GM23248 (cell line): ENCODE data around the gene SUPV3L1. TPM values are rescaled to one million over a fixed set of nuclear protein-coding genes. Genes with fewer than 3 reads are reported as not detected.

Experiments used
- DNase-seq: peaks from one replicate; pipeline ENCODE4 v3.0.0-alpha.2; 2015
- H2AFZ ChIP-seq: fragments of 200-600 bp; sonication (generic); 2 replicates; pipeline ENCODE4 v1.6.1; 2016; ENCODE audit warnings: antibody characterized with exemption
- H3F3A ChIP-seq: fragments of 200-600 bp; sonication (generic); 2 replicates; pipeline ENCODE4 v1.6.1; 2016; ENCODE audit warnings: mild to moderate bottlenecking, antibody characterized with exemption, mixed run types; ENCODE audit not compliant: insufficient read depth
- H3K27ac ChIP-seq: fragments of 200-600 bp; sonication (generic); 2 replicates; pipeline ENCODE4 v1.5.1; 2016; ENCODE audit warnings: mild to moderate bottlenecking
- H3K27me3 ChIP-seq: fragments of 200-600 bp; sonication (generic); replicated peaks from 2 replicates; pipeline ENCODE4 v1.6.1; 2016; ENCODE audit warnings: mild to moderate bottlenecking; ENCODE audit not compliant: insufficient read depth
- H3K36me3 ChIP-seq: fragments of 200-600 bp; sonication (generic); 2 replicates; pipeline ENCODE4 v1.6.1; 2016; ENCODE audit warnings: low read depth, mild to moderate bottlenecking
- H3K4me1 ChIP-seq: fragments of 200-600 bp; sonication (generic); 2 replicates; pipeline ENCODE4 v1.6.1; 2016; ENCODE audit warnings: mild to moderate bottlenecking; ENCODE audit not compliant: insufficient read depth
- H3K4me2 ChIP-seq: fragments of 200-600 bp; sonication (generic); one replicate; pipeline ENCODE4 v1.6.1; 2016; ENCODE audit warnings: mild to moderate bottlenecking; ENCODE audit not compliant: unreplicated experiment
- H3K4me3 ChIP-seq: fragments of 200-600 bp; sonication (generic); 2 replicates; pipeline ENCODE4 v1.5.1; 2016; ENCODE audit warnings: mild to moderate bottlenecking
- H3K79me2 ChIP-seq: fragments of 200-600 bp; sonication (generic); 2 replicates; pipeline ENCODE4 v1.6.1; 2016; ENCODE audit warnings: mild to moderate bottlenecking; ENCODE audit not compliant: insufficient read depth
- H3K9ac ChIP-seq: fragments of 200-600 bp; sonication (generic); 2 replicates; pipeline ENCODE4 v1.6.1; 2016; ENCODE audit warnings: mild to moderate bottlenecking
- H3K9me2 ChIP-seq: fragments of 200-600 bp; sonication (generic); 2 replicates; pipeline ENCODE4 v1.6.1; 2016; ENCODE audit warnings: mixed run types, mild to moderate bottlenecking, moderate library complexity; ENCODE audit not compliant: insufficient read depth
- H3K9me3 ChIP-seq: fragments of 200-600 bp; sonication (generic); one replicate; pipeline ENCODE4 v1.6.1; 2017; ENCODE audit warnings: low read depth
- H4K20me1 ChIP-seq: fragments of 200-600 bp; sonication (generic); 2 replicates; pipeline ENCODE4 v1.6.0; 2016; ENCODE audit not compliant: insufficient read depth
- EZH2 ChIP-seq: fragments of 200-600 bp; sonication (generic); IDR thresholded peaks from 2 replicates; pipeline ENCODE4 v1.6.1; 2018; ENCODE audit warnings: antibody characterized with exemption, mild to moderate bottlenecking; ENCODE audit not compliant: insufficient read depth, poor library complexity, severe bottlenecking
- EZH2phosphoT487 ChIP-seq: fragments of 200-600 bp; sonication (generic); IDR thresholded peaks from 2 replicates; pipeline ENCODE4 v1.6.1; 2018; ENCODE audit warnings: antibody characterized with exemption, moderate library complexity, mild to moderate bottlenecking, low read depth; ENCODE audit not compliant: insufficient read depth
- WGBS, 2 experiments: methylation state at CpG; one replicate each; pipeline ENCODE4 v1.1.6; 2015 to 2017; ENCODE audit warnings: low lambda C conversion rate in 2 of 2, low coverage in 1 of 2; ENCODE audit errors: missing lambda C conversion rate in 2 of 2; 5-methylcytosine and 5-hydroxymethylcytosine counted together
- in situ Hi-C: fragments of 300-500 bp; cut with MboI; formaldehyde crosslinking; loops from 2 replicates; pipeline ENCODE4 v1.15.0; 2020
- polyA plus RNA-seq: library from polyadenylated mRNA; unstranded; fragments of >200 nt; fragmentation: Nextera tagmentation; extraction: Ambion mirVana; gene quantifications from 2 replicates; pipeline ENCODE4 v1.2.1, GENCODE V29; 2016
- total RNA-seq: library from RNA; depleted of rRNA; stranded (reverse); fragments of >200 nt; shearing (Covaris generic); gene quantifications from 2 replicates; pipeline ENCODE4 v1.2.3, GENCODE V29; 2014

The SUPV3L1 gene
- total and polyA plus RNA-seq, 2 experiments from 2014 or later = 28.1 to 29.9 TPM

GRCh38 chr10:69214666-69215131, 34.7 kb downstream of the SUPV3L1 start:
- Histone ChIP-seq H3K9me3 (no peaks in the 10 kb centered on the region), H3K27me3 (no peaks in the 10 kb centered on the region), H2AFZ (no peak overlapping the region), H3K4me3 (no peak overlapping the region), H4K20me1 (no peaks in the 10 kb centered on the region), H3K9me2 (no peaks in the 10 kb centered on the region), H3K4me2 (no peak overlapping the region), H3K79me2 (no peaks in the 10 kb centered on the region), H3K36me3 (no peaks in the 10 kb centered on the region), H3K4me1 (peaks cover 11% of the 10 kb centered on the region), H3K27ac (no peak overlapping the region), H3K9ac (no peak overlapping the region), H3F3A (0 out of 2 replicates have a peak, but pooled peaks cover 19% of the 10 kb centered on the region)
- TF ChIP-seq EZH2phosphoT487 = no peak
- no peak for TF ChIP-seq EZH2
- in situ Hi-C loops = no loop called here
- WGBS, 2 experiments = 93 to 94% methylated on average over 6 of the region's 6 CpGs
- no peak for DNase-seq

- DNase-seq = no peak
- H3K36me3 ChIP-seq = no peaks in the 10 kb centered on the region
- no peak overlapping the region for H3K4me3 ChIP-seq
- no peak for TF ChIP-seq EZH2
- no peak for TF ChIP-seq EZH2phosphoT487
- no peak overlapping the region for H3K4me2 ChIP-seq
- no peaks in the 10 kb centered on the region for H3K9me2 ChIP-seq
- H3K9ac ChIP-seq = no peak overlapping the region
- H3K27ac ChIP-seq = no peak overlapping the region
- 59 to 61% methylated on average over 10 of the region's 10 CpGs for WGBS, 2 experiments
- no peaks in the 10 kb centered on the region for H3K9me3 ChIP-seq
- H2AFZ ChIP-seq = 0 out of 2 replicates have a peak overlapping the region, but pooled peaks have one; percentile 56
- H3K79me2 ChIP-seq = no peaks in the 10 kb centered on the region
- peaks cover 11% of the 10 kb centered on the region for H3K4me1 ChIP-seq
- in situ Hi-C loops = no loop called here
- 0 out of 2 replicates have a peak, but pooled peaks cover 19% of the 10 kb centered on the region for H3F3A ChIP-seq
- no peaks in the 10 kb centered on the region for H4K20me1 ChIP-seq
- no peaks in the 10 kb centered on the region for H3K27me3 ChIP-seq
Observed at GRCh38 chr10:69215405-69216171, 35.6 kb downstream of the SUPV3L1 start.

- no peaks in the 10 kb centered on the region for H3K79me2 ChIP-seq
- no peak for TF ChIP-seq EZH2phosphoT487
- H3K36me3 ChIP-seq = no peaks in the 10 kb centered on the region
- no peaks in the 10 kb centered on the region for H3K9me2 ChIP-seq
- no peak for DNase-seq
- 76 to 79% methylated on average over 11 of the region's 11 CpGs for WGBS, 2 experiments
- 0 out of 2 replicates have a peak, but pooled peaks cover 13% of the 10 kb centered on the region for H3F3A ChIP-seq
- in situ Hi-C loops = no loop called here
- no peak overlapping the region for H3K9ac ChIP-seq
- no peak overlapping the region for H3K4me3 ChIP-seq
- no peaks in the 10 kb centered on the region for H3K9me3 ChIP-seq
- peaks cover 11% of the 10 kb centered on the region for H3K4me1 ChIP-seq
- H3K27ac ChIP-seq = peak overlapping the region; percentile 59
- peak overlapping the region; percentile 16; the same call in 1 of the 2 replicates for H2AFZ ChIP-seq
- H4K20me1 ChIP-seq = no peaks in the 10 kb centered on the region
- H3K27me3 ChIP-seq = no peaks in the 10 kb centered on the region
- H3K4me2 ChIP-seq = peak overlapping the region; percentile 6
Observed at GRCh38 chr10:69216577-69217118, 36.6 kb downstream of the SUPV3L1 start.

GRCh38 chr10:69217119-69217754, 37.2 kb downstream of the SUPV3L1 start:
- Histone ChIP-seq H3K4me2 (peak overlapping the region; percentile 6), H3K9me2 (no peaks in the 10 kb centered on the region), H3K4me3 (no peak overlapping the region), H3K27me3 (no peaks in the 10 kb centered on the region), H2AFZ (peak overlapping the region; percentile 16; the same call in 1 of the 2 replicates), H3K9ac (no peak overlapping the region), H4K20me1 (no peaks in the 10 kb centered on the region), H3K9me3 (no peaks in the 10 kb centered on the region), H3F3A (0 out of 2 replicates have a peak, but pooled peaks cover 12% of the 10 kb centered on the region), H3K4me1 (peaks cover 11% of the 10 kb centered on the region), H3K36me3 (no peaks in the 10 kb centered on the region), H3K79me2 (no peaks in the 10 kb centered on the region), H3K27ac (peak overlapping the region; percentile 59)
- no peak for TF ChIP-seq EZH2
- no peak for TF ChIP-seq EZH2phosphoT487
- in situ Hi-C loops = no loop called here
- 35 to 39% methylated on average over 4 of the region's 4 CpGs for WGBS, 2 experiments
- peak; percentile 86 for DNase-seq
